ENCODE results near the gene PAK5.
A peak's percentile ranks its signal among the peaks of the same experiment; 100 is the strongest.

PAK5 gene

DNA sequence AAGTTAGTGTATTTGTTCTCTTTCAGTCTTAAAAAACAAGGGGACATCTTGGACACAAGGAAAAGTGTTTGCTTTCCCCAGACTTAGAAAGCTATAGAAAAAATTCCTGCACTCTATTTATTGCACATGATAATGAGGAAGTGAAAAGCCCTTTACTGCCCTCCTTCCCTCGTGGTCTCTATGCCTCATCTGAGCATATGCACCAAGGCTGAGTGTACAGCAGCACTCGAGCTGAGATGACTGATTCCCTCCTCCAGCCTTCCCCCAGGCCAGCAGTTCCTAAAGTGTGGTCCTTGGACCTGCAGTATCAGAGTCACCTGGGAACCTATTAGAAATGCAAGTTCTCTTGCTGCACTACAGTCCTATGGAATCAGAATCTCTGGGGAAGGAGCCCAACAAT lies 338.8 kb downstream of the PAK5 start:
- H3K4me2 ChIP-seq (ENCODE audit: low read depth, low read length) = peak overlapping the region; percentile 7; the same call in 1 of the 2 replicates
- no peak overlapping the region for H3K4me3 ChIP-seq (ENCODE audit: low read length)

DNA sequence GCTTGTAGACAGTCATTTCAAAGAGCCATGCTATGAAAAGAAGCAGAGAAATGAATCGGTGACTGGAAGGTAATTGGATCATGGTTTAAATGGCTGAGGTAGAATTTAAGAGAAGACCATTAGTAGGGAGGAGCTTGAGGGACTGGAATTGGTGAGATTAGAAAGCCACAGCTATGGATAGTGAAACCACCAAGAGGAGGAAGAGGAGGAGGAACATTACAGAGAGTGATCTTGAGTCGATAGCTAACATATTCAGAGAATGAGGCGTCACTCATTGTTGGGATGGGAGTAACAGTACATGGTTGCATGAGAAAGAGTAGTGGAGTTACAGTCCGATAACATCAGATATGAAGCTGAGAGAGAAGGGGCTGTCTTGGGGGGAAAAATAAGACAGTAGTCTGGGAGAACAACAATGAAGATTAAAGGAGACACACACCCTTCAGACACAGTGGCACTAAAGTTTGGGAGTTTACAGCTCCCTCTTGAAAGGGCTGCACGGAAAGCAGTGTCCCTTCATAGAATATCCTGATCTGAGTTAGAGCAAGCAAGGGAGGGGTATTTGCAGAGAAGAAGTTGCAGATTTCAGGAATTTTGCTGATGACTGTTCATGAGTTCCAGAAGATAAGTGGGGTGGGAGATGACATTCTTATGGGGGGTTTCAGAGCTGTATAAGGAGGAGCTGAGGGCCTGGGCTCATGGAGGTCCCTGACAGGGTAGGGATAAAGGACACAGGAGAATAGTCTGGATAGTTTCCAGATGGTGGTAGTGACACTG lies 339.6 kb downstream of the PAK5 start:
- no peaks in the 10 kb centered on the region for H4K20me1 ChIP-seq (ENCODE audit: insufficient read depth, low read length)
- DNase-seq = no peak
- H3K4me3 ChIP-seq (ENCODE audit: low read length) = no peak overlapping the region
- no peaks in the 10 kb centered on the region for H3K27me3 ChIP-seq (replicated peaks; ENCODE audit: insufficient read depth, low read length)
- H3K9ac ChIP-seq (ENCODE audit: low read length) = no peak overlapping the region
- H3K4me1 ChIP-seq (ENCODE audit: low read length) = peaks cover 32% of the 10 kb centered on the region
- H3K9me2 ChIP-seq (replicated peaks; ENCODE audit: insufficient read depth, low read length) = no peaks in the 10 kb centered on the region
- no peaks in the 10 kb centered on the region for H3F3A ChIP-seq (ENCODE audit: insufficient read depth, low read length)
- TF ChIP-seq, protein P1, sequence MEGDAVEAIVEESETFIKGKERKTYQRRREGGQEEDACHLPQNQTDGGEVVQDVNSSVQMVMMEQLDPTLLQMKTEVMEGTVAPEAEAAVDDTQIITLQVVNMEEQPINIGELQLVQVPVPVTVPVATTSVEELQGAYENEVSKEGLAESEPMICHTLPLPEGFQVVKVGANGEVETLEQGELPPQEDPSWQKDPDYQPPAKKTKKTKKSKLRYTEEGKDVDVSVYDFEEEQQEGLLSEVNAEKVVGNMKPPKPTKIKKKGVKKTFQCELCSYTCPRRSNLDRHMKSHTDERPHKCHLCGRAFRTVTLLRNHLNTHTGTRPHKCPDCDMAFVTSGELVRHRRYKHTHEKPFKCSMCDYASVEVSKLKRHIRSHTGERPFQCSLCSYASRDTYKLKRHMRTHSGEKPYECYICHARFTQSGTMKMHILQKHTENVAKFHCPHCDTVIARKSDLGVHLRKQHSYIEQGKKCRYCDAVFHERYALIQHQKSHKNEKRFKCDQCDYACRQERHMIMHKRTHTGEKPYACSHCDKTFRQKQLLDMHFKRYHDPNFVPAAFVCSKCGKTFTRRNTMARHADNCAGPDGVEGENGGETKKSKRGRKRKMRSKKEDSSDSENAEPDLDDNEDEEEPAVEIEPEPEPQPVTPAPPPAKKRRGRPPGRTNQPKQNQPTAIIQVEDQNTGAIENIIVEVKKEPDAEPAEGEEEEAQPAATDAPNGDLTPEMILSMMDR (IDR thresholded peaks at IDR 0.05; ENCODE audit: low read length) = no peak
- no peak for TF ChIP-seq EZH2phosphoT487 (IDR thresholded peaks at IDR 0.05; ENCODE audit: low read length)
- no peak for TF ChIP-seq EZH2 (optimal IDR thresholded peaks at IDR 0.05; ENCODE audit: low read depth, low read length)
- H3K27ac ChIP-seq (ENCODE audit: low read length) = no peak overlapping the region; the same call in 1 of the 2 replicates
- H3K36me3 ChIP-seq (replicated peaks; ENCODE audit: insufficient read depth, low read length) = no peaks in the 10 kb centered on the region
- no peak overlapping the region; the same call in 1 of the 2 replicates for H3K4me2 ChIP-seq (ENCODE audit: low read depth, low read length)
- no peaks in the 10 kb centered on the region for H3K9me3 ChIP-seq (replicated peaks; ENCODE audit: insufficient read depth, low read length)
- no peaks in the 10 kb centered on the region for H3K79me2 ChIP-seq (ENCODE audit: low read length)
- no peak overlapping the region for H2AFZ ChIP-seq (ENCODE audit: low read length)

More for the DNA sequence above, 338.8 kb downstream of the PAK5 start:
- Histone ChIP-seq H3K79me2 (ENCODE audit: low read length) (no peaks in the 10 kb centered on the region), H3K9me3 (replicated peaks; ENCODE audit: insufficient read depth, low read length) (no peaks in the 10 kb centered on the region), H3K27me3 (replicated peaks; ENCODE audit: insufficient read depth, low read length) (no peaks in the 10 kb centered on the region), H2AFZ (ENCODE audit: low read length) (no peak overlapping the region), H3K27ac (ENCODE audit: low read length) (peak overlapping the region; percentile 13; the same call in 1 of the 2 replicates), H3K9ac (ENCODE audit: low read length) (no peak overlapping the region), H4K20me1 (ENCODE audit: insufficient read depth, low read length) (no peaks in the 10 kb centered on the region), H3F3A (ENCODE audit: insufficient read depth, low read length) (no peaks in the 10 kb centered on the region), H3K36me3 (replicated peaks; ENCODE audit: insufficient read depth, low read length) (no peaks in the 10 kb centered on the region), H3K4me1 (ENCODE audit: low read length) (peaks cover 35% of the 10 kb centered on the region), H3K9me2 (replicated peaks; ENCODE audit: insufficient read depth, low read length) (no peaks in the 10 kb centered on the region)
- TF ChIP-seq EZH2phosphoT487 (IDR thresholded peaks at IDR 0.05; ENCODE audit: low read length) (no peak), EZH2 (optimal IDR thresholded peaks at IDR 0.05; ENCODE audit: low read depth, low read length) (no peak)
- TF ChIP-seq, protein P1 (IDR thresholded peaks at IDR 0.05; ENCODE audit: low read length) = no peak
- peak; percentile 32 for DNase-seq

- Histone ChIP-seq H3K4me3 (ENCODE audit: low read length) (no peak overlapping the region), H3K27me3 (replicated peaks; ENCODE audit: insufficient read depth, low read length) (no peaks in the 10 kb centered on the region), H3K9ac (ENCODE audit: low read length) (no peak overlapping the region), H3K27ac (ENCODE audit: low read length) (no peak overlapping the region), H3F3A (ENCODE audit: insufficient read depth, low read length) (no peaks in the 10 kb centered on the region), H3K9me3 (replicated peaks; ENCODE audit: insufficient read depth, low read length) (no peaks in the 10 kb centered on the region), H3K4me1 (ENCODE audit: low read length) (peaks cover 26% of the 10 kb centered on the region), H2AFZ (ENCODE audit: low read length) (no peak overlapping the region), H3K9me2 (replicated peaks; ENCODE audit: insufficient read depth, low read length) (no peaks in the 10 kb centered on the region), H4K20me1 (ENCODE audit: insufficient read depth, low read length) (no peaks in the 10 kb centered on the region), H3K36me3 (replicated peaks; ENCODE audit: insufficient read depth, low read length) (no peaks in the 10 kb centered on the region), H3K79me2 (ENCODE audit: low read length) (no peaks in the 10 kb centered on the region), H3K4me2 (ENCODE audit: low read depth, low read length) (no peak overlapping the region)
- TF ChIP-seq EZH2 (optimal IDR thresholded peaks at IDR 0.05; ENCODE audit: low read depth, low read length) (no peak), EZH2phosphoT487 (IDR thresholded peaks at IDR 0.05; ENCODE audit: low read length) (no peak)
- TF ChIP-seq, protein P1 (IDR thresholded peaks at IDR 0.05; ENCODE audit: low read length) = no peak
- DNase-seq = no peak
Measured at GRCh38 chr20:9498322-9498721, 340.6 kb downstream of the PAK5 start.
